Stimulated activated CD8-positive, alpha-beta memory T cell treated with anti-CD3 and anti-CD28 coated beads, Interleukin-12 subunit alpha, Interleukin-12 subunit beta, amount 100 ng/mL, for 24 hours (primary cell): ENCODE data around the gene MYBL2.
"Not testable (repeated sequence)": the region's sequence is repeated elsewhere in the genome, so short reads cannot be mapped to it uniquely, and the experiment has no call there.

Source experiments
- DNase-seq: peaks from one replicate; pipeline ENCODE4 v3.0.0-alpha.2; 2020; ENCODE audit errors: extremely low read depth

MYBL2 gene

GRCh38 chr20:43751167-43752050, 84.5 kb downstream of the MYBL2 start:
- DNase-seq: peak; percentile 24

- no peak for DNase-seq
Measured at GRCh38 chr20:43752051-43752360, 85.1 kb downstream of the MYBL2 start.

- no peak for DNase-seq
Measured at GRCh38 chr20:43752561-43753301, 85.8 kb downstream of the MYBL2 start.

GRCh38 chr20:43755390-43755789, 88.5 kb downstream of the MYBL2 start:
- DNase-seq: no peak

GRCh38 chr20:43755851-43756250, 88.9 kb downstream of the MYBL2 start:
- DNase-seq: no peak

- not testable (repeated sequence) for DNase-seq
Measured at GRCh38 chr20:43757888-43758287, 91.0 kb downstream of the MYBL2 start.

GRCh38 chr20:43761386-43762340, 94.7 kb downstream of the MYBL2 start:
- DNase-seq: no peak

GRCh38 chr20:43762911-43763310, 96.0 kb downstream of the MYBL2 start:
- no peak for DNase-seq

GRCh38 chr20:43765916-43766315, 99.0 kb downstream of the MYBL2 start:
- DNase-seq: no peak
